HG03159 (cell line): ENCODE results near the gene TMEM255B.

Source experiments
- ATAC-seq: cut with Tn5 transposase; IDR thresholded peaks from one replicate; pipeline ENCODE4 v1.9.1; 2021; ENCODE audit warnings: mild to moderate bottlenecking, moderate library complexity; ENCODE audit not compliant: unreplicated experiment

The TMEM255B gene

DNA sequence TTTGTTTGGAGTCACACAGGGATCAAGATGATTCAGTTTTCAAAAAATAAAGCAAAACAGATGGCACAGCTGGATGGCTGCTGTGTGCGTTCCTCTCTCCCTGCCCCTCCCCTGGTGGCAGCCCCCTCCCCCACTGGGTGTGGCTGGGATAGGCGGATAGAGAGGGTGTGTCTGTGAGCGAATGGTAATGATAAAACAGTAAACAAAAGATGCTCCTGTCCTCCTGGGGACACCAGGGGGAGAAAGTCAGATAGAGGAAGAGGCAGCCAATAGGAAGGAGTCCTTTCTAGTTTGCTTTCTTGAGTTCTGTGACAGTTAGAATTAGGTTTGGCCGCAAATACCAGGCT lies 6.5 kb downstream of the TMEM255B start:
- no peak for ATAC-seq

GRCh38 chr13:113766035-113766800 lies 7.2 kb downstream of the TMEM255B start:
- no peak for ATAC-seq

DNA sequence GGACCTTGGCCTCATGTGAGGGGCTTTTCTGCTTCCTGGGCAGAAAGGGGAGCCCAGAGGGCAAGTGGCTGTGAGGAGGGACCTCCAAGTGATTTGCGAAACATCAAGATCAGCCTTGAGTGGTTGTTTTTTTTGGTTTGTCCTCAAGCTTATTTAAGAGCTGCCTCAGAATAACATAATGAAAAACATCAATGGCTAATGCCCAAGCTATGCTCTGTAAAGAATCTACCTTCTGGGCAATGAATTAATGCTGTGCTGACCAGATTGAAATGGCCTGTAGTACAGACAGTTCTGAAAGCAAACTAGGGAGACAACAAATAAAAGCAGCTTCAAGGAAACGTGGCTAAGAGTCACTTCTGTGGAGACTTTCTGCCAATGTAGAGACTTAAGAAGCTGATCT lies 8.3 kb downstream of the TMEM255B start:
- no peak for ATAC-seq

GRCh38 chr13:113768018-113768905 lies 9.2 kb downstream of the TMEM255B start:
- no peak for ATAC-seq

DNA sequence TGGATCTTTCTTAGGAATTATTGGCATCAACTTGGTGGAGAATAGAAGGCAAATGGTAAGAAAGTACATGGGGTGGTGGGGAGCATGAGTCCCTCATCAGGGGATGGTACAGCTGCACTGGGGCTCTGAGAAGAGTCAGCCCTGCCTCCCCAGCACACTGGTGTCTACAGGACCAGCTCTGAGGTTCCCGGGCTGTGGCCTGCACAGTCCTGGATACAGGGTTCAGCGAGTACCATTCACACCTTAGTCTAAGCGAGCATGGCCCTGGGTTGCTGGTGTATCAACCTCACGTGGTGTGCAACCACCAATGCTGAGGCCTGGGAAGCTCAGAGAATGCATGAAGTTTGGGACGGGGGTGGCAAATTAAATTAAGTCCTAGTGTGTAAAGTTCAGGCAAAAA lies 10.1 kb downstream of the TMEM255B start:
- ATAC-seq, result no peak

- ATAC-seq, result no peak
Measured at GRCh38 chr13:113769881-113770280, 10.9 kb downstream of the TMEM255B start.

GRCh38 chr13:113770441-113770840 lies 11.4 kb downstream of the TMEM255B start:
- no peak for ATAC-seq

GRCh38 chr13:113770937-113771336 lies 11.9 kb downstream of the TMEM255B start:
- no peak for ATAC-seq

GRCh38 chr13:113771709-113772331 lies 12.8 kb downstream of the TMEM255B start:
- no peak for ATAC-seq

- ATAC-seq, result no peak
Measured at GRCh38 chr13:113774177-113775107, 15.4 kb downstream of the TMEM255B start.

DNA sequence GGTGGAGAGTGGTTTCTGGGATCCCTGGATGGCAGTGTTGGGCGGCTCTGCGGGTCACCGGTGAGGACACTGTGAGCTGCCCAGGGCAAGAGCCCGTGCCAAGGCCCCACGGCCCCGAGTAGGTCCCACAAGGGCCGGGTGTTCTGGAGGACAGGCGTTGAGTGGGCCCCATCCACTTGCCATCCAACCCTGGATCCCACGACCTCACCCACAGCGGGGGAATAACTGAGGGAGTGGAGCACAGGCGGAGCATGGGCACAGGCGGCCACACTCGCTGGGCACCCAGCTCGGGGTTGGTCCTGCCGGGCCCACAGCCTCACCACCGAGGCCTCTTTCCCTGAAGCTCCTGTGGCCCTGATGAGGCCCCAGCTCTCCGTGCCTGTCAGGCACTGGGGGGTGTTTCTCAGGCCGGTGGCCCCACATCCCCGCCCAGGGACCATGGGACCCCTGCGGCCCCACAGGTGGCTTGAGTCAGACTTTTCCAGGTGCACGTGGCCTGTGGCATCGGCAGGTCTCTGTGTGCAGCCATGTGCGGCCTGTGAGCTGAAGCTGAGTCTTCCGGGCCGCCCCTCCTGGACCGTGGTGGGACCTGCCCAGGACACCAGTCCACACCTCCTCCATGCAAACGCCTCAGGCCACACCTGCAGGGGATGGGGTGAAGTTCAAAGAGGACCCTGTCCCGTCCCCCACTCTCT lies 16.6 kb downstream of the TMEM255B start:
- no peak for ATAC-seq

- no peak for ATAC-seq
Measured at GRCh38 chr13:113776231-113777125, 17.5 kb downstream of the TMEM255B start.

GRCh38 chr13:113777311-113778260 lies 18.6 kb downstream of the TMEM255B start:
- no peak for ATAC-seq

DNA sequence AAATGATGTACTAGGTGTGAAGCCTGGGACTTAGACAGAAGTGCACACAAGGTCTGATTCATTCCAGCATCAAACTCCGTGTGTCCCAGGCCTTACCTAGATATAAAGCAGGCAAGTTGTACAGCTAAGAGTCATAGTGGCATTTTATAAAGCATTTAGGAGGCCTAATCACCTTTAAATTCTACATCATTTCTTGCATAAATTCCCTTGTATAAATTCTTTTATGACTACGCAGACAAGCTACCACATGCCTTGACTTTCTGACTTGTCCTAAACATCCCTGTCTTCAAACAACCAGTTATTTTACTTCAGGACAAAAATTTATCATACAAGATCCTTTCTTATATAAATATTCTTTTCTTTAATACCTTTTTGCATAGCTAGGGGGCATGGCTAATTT lies 22.5 kb downstream of the TMEM255B start:
- no peak for ATAC-seq

DNA sequence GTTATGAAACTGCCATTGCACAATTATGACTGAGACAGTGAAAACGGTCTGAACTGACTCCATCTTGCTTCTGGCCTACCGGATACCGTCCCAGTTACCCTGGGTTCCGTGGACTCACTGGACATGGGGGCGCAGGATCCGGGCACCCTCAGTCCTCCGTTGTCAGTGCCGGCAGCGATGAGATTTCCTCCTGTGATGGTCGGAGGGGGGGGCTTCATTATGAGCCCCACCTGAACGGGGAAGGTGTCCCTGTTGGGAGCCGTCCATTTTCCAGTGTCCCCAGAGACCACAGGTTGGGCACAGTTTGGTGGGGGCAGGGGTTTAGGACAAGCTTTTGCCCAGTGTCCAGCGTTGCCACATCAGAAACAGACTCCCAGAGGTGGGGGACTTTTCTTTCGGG lies 23.4 kb downstream of the TMEM255B start:
- no peak for ATAC-seq

DNA sequence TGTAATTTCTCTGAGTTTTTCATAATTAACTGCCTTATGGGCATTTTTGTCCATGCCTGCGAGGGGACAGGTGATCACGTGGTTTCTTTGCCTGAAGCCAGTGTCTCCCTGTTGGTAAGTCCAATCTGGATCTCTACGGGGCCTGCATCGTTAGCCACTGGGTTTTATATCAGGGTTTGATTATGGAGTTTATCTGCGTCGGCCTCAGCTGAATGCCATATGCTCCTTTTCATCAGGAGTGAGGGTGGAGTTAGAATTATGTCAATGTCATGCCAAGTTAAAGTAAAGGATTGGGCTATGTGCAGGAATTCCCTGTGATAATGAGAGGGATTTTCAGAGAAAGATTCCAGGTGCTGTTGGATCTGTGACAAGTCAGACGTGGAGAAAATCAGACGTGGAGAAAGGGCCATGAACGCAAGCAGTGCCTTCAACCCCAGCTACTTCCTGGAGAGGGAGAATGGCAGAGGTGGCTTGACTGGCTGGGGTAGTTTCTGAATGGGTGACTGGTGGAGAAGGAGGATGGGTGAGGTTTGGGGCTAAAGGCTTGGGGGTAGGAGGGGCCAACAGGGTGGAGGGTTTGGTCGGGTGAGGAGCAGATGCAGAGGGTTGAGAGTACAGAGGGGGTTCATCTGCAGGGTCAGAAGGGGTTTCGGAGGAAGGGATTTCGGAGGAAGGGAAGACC lies 24.3 kb downstream of the TMEM255B start:
- ATAC-seq, result no peak

GRCh38 chr13:113783966-113784644 lies 25.1 kb downstream of the TMEM255B start:
- no peak for ATAC-seq
